GM18951 (cell line): ENCODE measurements around the gene TRAPPC4.
"Not testable (repeated sequence)": the region's sequence is repeated elsewhere in the genome, so short reads cannot be mapped to it uniquely, and the experiment has no call there.

Experiments used
- POLR2A ChIP-seq: IDR thresholded peaks from 4 replicates; pipeline ENCODE4 v1.6.1; 2011; ENCODE audit warnings: mild to moderate bottlenecking; ENCODE audit not compliant: insufficient read length, insufficient read depth; ENCODE audit errors: extremely low read depth
- in situ Hi-C: fragments of 300-500 bp; cut with MboI; formaldehyde crosslinking; loops from one replicate; pipeline ENCODE4 v1.12.0; 2022; ENCODE audit warnings: low sequenced_read_pairs, mixed read lengths, inconsistent platforms; ENCODE audit not compliant: unreplicated experiment

Gene TRAPPC4

DNA sequence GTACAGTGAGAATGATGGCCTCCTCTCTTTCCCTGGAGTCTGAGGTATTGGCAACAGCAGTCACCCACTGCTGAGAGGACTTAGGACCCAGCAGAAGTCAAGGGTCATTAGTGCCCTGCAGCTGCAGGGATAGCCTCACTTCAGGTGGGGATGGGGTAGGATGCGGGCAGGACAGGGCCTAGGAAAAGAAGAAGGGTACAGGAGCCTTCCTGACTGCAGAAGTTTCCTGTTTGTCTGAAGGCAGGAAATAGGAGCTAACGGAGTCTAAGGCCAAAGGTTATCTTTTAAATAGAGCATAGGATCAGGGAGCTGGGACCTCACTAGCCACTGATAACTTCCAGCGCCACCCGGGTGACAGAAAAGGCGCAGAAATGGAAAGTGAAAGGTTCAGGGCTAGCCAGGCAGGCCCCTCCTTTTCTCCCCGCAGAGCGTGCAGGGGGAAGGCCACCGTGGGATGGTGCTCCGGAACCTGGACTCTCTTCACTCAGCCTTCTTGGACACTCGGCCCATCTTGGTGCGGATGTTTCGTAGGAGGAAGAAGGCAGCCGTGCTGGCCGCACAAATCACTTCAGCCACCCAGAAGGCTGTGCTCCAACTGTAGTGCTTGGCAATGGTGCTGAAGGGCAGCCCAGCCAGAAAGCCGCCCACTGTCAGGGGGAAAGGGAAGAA, 6.0 kb downstream of the TRAPPC4 start:
- in situ Hi-C loops = no loop called here
- no peak for TF ChIP-seq POLR2A

DNA sequence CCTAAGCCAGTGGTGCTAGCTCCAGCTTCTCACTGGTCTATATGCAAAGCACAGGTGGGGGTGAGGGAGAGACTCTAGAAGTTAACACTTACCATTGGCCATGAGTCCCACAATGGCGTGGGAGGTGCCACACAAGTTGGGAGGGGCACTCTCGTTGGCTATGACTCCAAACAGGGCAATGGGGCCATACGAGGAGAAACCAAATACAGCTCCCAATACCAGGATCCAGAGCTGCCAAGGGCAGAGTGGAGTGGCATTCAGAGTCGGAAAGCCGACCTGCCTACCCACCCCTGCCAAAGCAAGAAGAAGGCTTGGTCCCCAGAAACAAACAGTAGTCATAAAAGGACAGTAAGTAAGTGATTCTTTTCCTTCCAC, 6.5 kb downstream of the TRAPPC4 start:
- in situ Hi-C loops = no loop called here
- TF ChIP-seq POLR2A = no peak

DNA sequence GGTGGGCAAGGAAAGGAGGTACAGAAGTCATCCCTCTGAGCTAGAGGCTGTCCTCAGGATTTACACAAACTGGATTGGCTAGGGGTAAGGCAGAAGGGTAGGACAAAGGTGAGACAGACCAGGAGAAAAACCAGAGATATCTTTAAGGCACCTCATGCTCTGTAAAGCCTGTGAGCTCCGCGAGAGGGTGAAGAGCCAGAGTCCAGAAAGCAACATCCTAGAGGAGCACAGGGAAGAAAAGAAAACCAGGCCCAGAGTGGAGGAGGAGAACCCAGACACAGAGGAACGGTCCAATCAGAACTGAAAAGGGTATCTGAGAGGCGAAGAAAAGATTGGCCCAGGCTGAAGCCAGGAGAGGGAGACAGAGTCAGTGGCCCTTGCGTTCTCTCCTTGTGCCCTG, 7.0 kb downstream of the TRAPPC4 start:
- in situ Hi-C loops = no loop called here
- no peak for TF ChIP-seq POLR2A

DNA sequence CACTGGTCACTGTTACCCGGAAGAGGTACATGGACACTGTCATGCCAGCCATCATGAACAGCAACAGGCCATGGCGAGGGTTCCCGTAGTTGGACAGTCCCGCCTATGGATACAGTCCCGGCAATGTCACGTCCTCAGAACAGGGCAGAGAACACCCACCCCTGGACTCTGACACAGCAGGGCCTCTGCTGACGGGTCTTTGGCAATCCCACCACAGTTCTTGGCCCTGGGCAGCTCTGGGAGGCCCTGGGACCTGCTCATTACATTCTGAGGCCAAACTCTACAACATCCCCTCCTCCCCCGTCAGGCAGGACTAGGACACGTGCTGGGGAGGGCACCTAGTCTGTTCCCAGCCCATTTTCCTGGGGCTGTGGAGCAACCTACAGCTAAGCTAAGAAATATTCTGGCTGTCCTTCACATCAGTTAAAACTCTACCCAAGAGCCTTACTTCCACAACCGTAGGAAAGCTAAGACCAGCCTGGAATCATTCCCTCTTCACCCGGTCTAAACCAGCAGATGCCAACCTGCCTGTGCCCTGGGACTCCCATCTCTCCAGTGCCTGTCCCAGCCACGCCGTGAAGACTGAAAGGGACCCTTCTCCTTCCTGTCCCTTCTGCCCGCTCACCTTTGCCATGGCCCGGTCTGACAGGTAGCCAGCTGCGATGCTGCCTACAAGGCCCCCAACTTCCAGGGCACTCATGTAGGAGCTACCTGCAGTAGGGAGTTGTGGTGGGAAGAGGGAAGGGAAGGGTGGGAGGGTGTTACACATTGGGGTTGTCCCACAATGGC, 7.6 kb downstream of the TRAPPC4 start:
- TF ChIP-seq POLR2A = no peak
- in situ Hi-C loops = no loop called here

DNA sequence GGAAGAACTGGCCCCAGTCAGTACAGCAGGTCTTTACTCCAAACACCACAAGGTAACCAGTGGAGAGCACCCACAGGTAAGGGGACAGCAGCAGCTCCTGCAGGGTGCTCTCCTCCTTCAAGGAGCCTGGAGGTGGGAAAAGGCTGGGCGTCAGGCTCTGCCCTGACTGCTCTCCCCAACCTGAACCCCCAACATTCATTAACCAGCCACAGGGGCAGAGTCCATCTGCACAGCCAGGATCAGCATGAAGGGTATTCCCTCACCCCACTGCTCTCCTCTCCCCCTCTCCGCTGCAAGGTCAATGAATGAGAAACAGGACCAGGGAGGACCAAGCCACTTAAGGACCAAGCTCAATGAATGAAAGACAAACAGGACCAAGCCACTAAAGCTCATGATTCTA, 8.4 kb downstream of the TRAPPC4 start:
- in situ Hi-C loops = no loop called here
- TF ChIP-seq POLR2A = no peak

DNA sequence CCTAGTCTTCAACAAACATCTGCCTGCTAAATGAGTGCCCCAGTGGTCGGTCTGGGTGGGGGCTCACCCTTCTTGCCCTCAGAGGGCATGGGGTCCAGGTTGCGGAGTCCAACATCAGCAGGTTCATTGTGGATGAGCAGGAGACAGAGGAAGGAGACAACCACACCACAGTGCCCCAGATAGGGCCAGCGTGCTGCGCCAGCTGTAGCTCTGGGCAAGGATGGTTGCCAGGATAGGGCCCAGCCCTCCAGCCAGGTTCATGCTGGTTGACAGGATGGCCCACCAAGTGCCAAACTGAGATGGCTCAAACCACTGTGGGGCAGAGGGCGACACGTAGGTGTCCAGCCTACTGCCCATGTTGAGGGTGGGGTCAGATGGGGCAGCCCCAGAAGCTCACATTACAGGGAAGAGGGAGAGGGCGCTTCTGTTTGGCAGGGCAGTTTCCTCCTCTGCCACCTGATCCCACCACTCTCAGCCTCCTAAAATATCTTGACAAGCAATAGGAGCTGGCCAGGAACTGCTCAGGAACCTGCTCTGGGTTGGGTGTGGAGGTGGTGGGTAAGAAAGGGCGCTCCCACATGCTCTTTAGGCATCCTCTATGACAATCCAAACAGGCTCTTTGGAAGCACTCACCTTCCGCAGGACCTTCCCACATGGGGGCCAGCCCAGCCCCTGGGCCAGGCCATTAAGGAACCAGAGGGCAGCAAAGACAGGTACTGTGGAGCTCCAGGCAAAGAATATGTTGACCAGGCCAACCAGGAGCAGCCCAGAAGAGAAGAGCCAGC, 9.2 kb downstream of the TRAPPC4 start:
- in situ Hi-C loops = no loop called here
- TF ChIP-seq POLR2A = no peak

DNA sequence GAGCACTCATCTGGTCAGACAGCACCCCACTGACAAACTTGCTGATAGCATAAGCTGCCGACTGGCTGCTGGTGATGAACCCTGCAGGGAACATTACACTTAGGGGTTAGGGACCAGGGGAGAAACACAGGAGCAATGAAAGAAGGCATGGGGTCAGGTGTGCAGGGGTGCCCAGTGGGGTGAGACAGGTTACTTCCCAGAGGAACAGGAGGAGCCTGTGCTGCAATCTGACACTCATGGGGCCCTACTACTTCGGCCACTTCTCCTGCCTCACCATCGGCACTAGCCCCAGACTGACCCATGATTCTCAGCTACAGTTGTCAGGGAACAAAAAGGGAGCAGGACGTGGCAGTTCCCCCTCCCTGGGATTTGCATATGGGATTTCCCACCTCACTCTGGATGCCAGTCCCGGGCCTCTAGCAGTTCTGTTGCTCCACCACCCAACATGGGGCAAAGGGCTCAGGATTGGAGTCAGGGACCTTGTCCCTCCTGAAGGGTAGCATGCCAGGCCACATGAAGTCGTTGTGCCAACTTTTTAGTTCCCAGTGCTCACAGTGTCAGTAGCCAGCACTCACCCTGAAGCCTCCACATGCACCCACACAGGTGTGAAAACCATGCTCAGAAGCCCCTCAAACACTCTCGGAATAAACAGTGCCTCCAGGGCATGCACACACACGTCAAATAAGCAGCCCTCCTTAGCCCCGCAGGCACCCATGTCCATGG, 9.9 kb downstream of the TRAPPC4 start:
- TF ChIP-seq POLR2A = no peak
- in situ Hi-C loops = no loop called here

DNA sequence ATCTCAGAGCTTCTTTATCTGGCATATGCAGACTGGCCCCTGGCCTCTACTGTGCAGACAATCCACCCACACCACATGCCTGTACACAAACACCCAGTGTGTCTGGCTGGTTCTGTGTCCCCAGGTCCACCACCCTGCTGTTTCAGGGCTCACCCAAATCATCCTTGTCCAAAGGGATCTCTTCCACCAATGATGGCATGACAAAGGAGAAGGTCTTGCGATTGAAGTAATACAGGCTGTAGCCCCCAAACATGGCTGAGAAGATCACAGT, 10.4 kb downstream of the TRAPPC4 start:
- in situ Hi-C loops = no loop called here

DNA sequence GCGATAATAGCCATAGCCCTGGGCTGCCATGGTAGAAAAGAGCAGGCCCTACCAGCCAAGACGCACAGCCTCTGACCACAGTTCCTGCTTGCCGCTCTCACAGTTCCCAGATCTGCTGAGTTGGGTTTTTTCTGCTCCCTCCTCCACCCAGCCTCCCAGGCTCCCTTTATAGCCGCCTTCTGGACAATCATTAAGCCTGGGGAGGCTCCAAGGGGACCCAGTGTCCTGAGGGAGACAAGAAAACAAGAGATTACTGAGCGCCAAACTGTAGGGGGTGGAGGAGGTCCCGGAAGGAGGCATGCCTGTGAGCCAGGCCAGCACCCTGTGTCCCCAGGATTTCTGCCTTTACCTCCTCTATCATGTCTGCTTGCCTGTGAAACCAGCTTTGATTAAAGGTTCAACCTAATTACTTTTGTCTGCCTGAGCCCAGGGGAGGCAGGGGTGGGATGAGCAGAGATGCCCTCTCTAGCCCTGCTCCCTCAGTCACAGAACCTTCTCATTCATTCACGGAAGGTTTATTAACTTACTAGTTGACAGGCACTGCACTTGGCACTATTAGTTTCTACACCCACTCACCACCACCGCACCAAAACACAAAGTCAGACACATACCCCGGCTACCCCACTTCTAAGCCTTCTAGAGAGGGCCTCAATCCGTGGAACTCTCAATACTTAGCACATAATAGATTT, 10.9 kb downstream of the TRAPPC4 start:
- TF ChIP-seq POLR2A = no peak
- in situ Hi-C loops = no loop called here

More for the DNA sequence above, 10.4 kb downstream of the TRAPPC4 start:
- TF ChIP-seq POLR2A = no peak

DNA sequence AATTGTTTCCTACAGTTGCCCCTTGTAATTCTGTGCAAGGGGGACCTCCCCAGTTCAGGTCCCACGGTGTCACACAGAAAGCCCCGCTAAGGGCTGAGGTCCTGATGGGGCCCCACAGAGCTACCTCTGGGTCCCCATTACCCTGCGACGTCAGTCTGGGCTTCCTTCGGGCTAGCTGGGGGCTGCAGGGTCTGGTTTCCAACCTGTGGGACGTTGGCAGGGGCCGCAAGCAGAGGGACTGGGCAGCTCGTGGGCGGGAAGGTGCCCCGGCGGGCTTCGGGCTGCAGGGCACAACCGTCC, 11.4 kb downstream of the TRAPPC4 start:
- no peak for TF ChIP-seq POLR2A
- in situ Hi-C loops = no loop called here

DNA sequence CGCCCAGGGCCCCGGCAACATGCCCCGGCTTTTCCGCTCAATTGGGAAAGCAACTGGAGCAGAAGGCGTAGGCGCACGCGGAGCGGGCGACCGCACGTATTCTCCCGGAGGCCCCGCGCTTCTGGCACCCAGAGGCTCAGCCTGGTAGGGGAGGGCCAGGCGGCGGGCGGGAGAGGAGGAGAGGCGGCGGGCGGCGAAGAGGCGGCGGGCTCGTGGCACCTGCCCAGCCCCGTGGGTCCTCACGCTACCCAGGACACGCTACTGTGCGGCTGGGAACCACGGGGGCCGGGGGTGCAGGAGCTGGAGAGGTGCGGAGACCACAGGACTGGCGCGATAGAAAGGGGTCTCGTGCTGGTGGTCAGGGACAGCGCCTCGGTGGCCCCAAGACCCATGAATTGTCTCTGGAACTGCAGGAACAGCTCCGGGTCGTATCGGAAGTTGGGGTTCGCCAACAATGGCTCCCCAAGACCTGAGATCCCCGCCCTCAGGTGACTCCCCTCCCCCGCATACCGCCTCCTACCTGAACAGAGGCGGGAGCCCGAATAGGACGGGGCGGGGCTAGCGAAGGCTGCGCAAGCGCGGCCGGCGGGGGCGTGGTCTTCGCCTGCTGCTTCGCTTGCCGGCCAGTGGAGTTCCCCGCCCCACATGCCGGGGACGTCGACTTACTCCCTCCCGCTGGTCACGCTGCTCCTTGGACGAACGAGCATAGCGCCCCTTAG, 11.9 kb downstream of the TRAPPC4 start, which contains the start of gene SLC37A4:
SLC37A4 (minus strand) TSS at position 549 of the 719 bp plus-strand sequence.
- in situ Hi-C loops = no loop called here
- TF ChIP-seq POLR2A = peak; percentile 67

DNA sequence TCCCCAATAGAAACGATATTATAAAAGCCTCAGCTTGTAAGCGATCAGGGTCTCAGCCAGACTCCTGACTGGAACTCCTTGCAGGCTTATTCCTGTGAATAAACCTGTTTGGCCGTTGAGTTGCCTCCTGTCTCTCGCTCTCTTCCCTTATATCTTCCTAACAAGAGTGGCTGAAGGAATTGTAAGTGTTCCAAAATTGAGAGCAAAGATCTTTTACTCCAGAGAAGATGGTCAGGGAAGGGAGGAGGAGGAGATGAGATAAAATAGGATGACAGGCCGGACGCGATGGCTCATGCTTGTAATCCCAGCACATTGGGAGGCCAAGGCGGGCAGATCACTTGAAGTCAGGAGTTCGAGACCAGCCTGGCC, 13.3 kb downstream of the TRAPPC4 start:
- no peak for TF ChIP-seq POLR2A
- in situ Hi-C loops = no loop called here

DNA sequence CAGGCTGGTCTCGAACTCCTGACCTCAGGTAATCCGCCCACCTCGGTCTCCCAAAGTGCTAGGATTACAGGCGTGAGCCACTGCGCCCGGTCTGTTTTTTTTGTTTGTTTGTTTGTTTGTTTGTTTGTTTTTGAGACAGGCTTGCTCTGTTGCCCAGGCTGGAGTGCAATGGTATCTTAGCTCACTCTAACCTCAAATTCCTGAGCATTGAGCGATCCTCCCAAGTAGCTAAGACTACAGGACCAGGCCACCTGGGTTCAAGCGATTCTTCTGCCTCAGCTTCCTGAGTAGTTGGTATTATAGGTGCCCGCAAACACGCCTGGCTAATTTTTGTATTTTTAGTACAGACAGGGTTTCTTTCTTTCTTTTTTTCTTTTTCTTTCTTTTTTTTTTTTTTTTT, 14.9 kb downstream of the TRAPPC4 start:
- in situ Hi-C loops = not testable (repeated sequence)
